Type B pancreatic cell (in vitro differentiated cells): Measurements from ENCODE around the gene DNPEP. TPM values are rescaled to one million over a fixed set of nuclear protein-coding genes. Genes with fewer than 3 reads are reported as not detected.

Experiments
- DNase-seq: peaks from one replicate; pipeline ENCODE4 v3.0.0; 2021; ENCODE audit warnings: mixed read lengths; ENCODE audit not compliant: unreplicated experiment; ENCODE audit errors: extremely low spot score
- H3K27ac Mint-ChIP-seq: 2 replicates; pipeline ENCODE4 v1.8.0; 2021; ENCODE audit warnings: mild to moderate bottlenecking, mixed read lengths
- H3K27me3 Mint-ChIP-seq: 2 replicates; pipeline ENCODE4 v1.8.0; 2021; ENCODE audit warnings: mixed read lengths
- H3K36me3 Mint-ChIP-seq: 2 replicates; pipeline ENCODE4 v1.8.0; 2021; ENCODE audit warnings: mixed read lengths
- H3K4me1 Mint-ChIP-seq: one replicate; pipeline ENCODE4 v1.8.0; 2021; ENCODE audit warnings: mixed read lengths; ENCODE audit not compliant: unreplicated experiment
- H3K4me3 Mint-ChIP-seq: 2 replicates; pipeline ENCODE4 v1.8.0; 2021; ENCODE audit warnings: mild to moderate bottlenecking, mixed read lengths
- H3K9me3 Mint-ChIP-seq: 2 replicates; pipeline ENCODE4 v1.8.0; 2021; ENCODE audit warnings: mixed read lengths
- total RNA-seq: library from RNA; stranded (reverse); gene quantifications from 2 replicates; pipeline ENCODE4 v1.2.1, GENCODE V29; 2021; ENCODE audit warnings: low replicate concordance
- TF ChIP-seq, protein P1 (sequence below): fragments of 200-600 bp; sonication (generic); conservative IDR thresholded peaks from 2 replicates; pipeline ENCODE4 v1.5.0; 2021; ENCODE audit warnings: antibody characterized with exemption, mild to moderate bottlenecking

The DNPEP gene
- total RNA-seq, 1 donor from 2014 or later, result 54.1 TPM

DNA sequence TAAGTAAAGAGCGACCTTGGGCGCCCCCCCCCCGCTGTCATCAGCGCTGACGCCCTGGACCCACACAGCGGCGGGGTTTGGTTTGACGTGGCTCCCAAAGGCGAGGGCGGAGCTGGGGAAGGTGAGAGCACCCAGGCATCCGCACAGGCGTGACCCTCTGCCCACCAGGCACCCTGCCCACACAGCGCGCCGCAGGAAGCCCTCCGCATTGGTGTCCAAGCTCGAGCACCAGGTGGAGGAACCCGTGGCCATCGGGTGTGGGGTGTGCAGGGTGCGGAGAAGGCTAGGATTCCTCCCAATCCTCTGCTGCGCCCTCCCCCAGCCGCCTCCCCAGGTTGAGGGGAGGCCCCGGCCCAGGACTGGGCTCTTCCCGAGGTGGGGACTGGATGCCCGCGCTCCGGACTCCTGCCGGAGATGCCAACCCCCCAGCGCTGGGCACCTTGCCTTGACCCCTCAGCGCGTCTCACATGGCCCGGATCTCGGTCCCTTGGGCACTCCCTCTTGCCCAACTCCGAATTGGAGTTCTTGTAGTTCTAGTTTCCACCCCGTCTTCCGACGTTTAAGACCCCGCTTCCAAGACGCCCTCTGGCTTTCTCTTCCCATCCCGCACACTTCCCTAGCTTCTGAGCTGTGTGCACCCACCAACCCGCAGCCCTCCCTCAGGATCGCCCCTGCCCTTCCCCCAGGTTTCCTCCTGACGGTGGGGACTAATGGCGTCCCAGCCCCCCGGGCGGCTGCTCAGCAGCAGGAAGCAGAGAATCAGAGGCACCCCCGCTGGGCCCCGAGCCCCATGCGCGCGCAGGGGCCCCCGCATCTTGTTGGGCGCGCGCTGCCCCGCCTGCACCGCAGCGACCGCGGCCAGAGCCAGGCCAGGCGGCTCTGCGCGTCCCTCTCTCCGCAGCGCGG is 29.3 kb downstream of the DNPEP start:
- H3K4me3 Mint-ChIP-seq, result peak overlapping the region; percentile 51
- H3K36me3 Mint-ChIP-seq, result peaks cover 7% of the 10 kb centered on the region
- no peak for DNase-seq
- no peaks in the 10 kb centered on the region for H3K9me3 Mint-ChIP-seq
- no peaks in the 10 kb centered on the region for H3K4me1 Mint-ChIP-seq
- no peak overlapping the region for H3K27ac Mint-ChIP-seq
- TF ChIP-seq, protein P1, sequence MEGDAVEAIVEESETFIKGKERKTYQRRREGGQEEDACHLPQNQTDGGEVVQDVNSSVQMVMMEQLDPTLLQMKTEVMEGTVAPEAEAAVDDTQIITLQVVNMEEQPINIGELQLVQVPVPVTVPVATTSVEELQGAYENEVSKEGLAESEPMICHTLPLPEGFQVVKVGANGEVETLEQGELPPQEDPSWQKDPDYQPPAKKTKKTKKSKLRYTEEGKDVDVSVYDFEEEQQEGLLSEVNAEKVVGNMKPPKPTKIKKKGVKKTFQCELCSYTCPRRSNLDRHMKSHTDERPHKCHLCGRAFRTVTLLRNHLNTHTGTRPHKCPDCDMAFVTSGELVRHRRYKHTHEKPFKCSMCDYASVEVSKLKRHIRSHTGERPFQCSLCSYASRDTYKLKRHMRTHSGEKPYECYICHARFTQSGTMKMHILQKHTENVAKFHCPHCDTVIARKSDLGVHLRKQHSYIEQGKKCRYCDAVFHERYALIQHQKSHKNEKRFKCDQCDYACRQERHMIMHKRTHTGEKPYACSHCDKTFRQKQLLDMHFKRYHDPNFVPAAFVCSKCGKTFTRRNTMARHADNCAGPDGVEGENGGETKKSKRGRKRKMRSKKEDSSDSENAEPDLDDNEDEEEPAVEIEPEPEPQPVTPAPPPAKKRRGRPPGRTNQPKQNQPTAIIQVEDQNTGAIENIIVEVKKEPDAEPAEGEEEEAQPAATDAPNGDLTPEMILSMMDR, result no peak
- peaks cover 87% of the 10 kb centered on the region for H3K27me3 Mint-ChIP-seq

DNA sequence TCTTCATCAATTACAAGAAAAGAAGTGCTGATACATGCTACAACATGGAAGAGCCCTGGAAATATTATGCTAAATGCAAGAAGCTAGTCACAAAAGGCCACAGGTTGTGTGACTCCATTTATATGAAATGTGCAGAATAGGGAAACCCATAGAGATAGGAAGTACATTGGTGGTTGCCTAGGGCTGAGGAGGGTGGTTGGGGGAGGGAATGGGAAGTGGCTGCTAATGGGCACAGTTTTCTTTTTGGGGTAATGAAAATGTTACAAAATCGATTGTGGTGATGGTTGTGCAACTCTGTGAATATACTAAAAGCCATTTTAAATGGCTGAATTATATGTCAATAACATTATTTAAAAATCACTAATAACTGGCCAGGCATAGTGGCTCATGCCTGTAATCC is 30.9 kb downstream of the DNPEP start:
- peaks cover 84% of the 10 kb centered on the region for H3K27me3 Mint-ChIP-seq
- no peak overlapping the region for H3K4me3 Mint-ChIP-seq
- TF ChIP-seq, protein P1, result no peak
- H3K4me1 Mint-ChIP-seq, result no peaks in the 10 kb centered on the region
- no peak overlapping the region for H3K27ac Mint-ChIP-seq
- H3K9me3 Mint-ChIP-seq, result no peaks in the 10 kb centered on the region
- DNase-seq, result no peak
- peaks cover 3% of the 10 kb centered on the region for H3K36me3 Mint-ChIP-seq

DNA sequence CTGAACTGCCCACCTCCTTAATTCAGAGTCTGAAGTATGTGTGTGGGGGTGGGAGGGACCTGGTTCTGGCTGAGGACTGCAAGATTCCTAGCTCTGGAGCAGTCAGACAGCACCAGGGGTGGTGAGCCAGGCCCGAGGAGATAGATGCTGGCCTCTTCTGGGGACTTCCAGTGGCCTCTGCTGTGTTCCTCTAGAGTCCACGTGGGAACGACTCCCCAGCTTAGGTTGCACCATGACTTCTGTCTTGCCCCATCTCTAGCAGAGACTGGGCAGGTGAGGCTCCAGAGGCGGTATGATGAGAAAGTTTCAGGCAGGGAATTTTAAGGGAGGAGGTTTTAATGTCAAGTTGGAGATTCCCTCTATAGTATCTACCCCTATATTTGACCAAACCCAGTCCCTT is 33.1 kb downstream of the DNPEP start:
- H3K27ac Mint-ChIP-seq, result no peak overlapping the region
- H3K4me3 Mint-ChIP-seq, result no peak overlapping the region
- H3K27me3 Mint-ChIP-seq, result peaks cover 83% of the 10 kb centered on the region
- TF ChIP-seq, protein P1, result no peak
- peaks cover 3% of the 10 kb centered on the region for H3K36me3 Mint-ChIP-seq
- peaks cover 10% of the 10 kb centered on the region for H3K4me1 Mint-ChIP-seq
- no peak for DNase-seq
- H3K9me3 Mint-ChIP-seq, result no peaks in the 10 kb centered on the region

DNA sequence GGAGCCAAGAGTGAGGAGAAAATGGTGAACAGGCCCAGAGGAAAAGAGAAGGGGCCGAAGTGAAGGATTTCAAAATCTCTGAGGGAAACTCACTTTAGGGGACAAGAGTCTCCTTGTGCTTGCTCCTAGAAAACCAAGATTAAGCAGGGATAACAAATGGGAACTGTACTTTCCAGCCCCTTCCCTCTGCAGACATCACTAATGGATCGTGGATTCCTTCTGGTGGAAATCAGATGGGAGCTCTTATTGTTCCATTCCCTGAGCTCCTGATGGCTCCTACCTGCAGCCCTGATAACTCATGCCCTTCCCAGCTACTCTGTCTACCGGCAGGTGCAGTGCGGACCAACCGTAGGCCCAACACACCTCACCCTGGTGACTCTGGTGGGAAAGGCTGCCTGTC is 34.6 kb downstream of the DNPEP start:
- Mint-ChIP-seq H3K27ac (no peak overlapping the region), H3K4me3 (no peak overlapping the region), H3K4me1 (peaks cover 10% of the 10 kb centered on the region), H3K9me3 (no peaks in the 10 kb centered on the region), H3K27me3 (peaks cover 81% of the 10 kb centered on the region), H3K36me3 (peaks cover 3% of the 10 kb centered on the region)
- no peak for DNase-seq
- TF ChIP-seq, protein P1, result no peak

DNA sequence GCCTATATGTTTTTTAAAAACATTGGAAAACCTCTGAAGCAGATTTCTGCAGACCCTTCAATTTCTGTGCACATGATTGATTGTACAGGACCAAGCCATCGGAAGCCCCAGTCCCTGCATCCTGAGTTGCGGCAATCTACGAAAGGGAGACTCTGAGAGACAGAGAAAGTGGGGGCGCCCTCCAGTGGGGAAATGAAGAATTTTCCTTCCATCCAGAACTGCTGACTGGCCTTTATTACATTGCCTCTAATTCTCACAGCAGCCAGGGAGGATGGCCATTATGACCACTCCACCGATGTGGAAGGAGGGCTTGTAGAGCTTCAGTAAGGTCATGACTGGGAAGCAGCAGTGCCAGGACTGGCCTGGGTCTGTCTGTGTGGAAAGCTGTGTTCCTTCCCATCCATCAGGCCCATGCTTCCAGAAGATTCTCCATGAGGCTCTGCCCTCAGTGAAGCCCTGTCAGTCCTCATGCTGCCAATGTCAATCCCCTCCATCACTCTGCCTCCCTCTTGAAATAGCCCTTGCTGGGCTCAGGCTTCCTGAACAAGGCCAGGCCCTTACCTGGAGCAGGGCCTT is 35.2 kb downstream of the DNPEP start:
- DNase-seq, result no peak
- Mint-ChIP-seq H3K27me3 (peaks cover 80% of the 10 kb centered on the region), H3K27ac (no peak overlapping the region), H3K4me1 (peaks cover 10% of the 10 kb centered on the region), H3K36me3 (peaks cover 3% of the 10 kb centered on the region), H3K9me3 (no peaks in the 10 kb centered on the region), H3K4me3 (no peak overlapping the region)
- TF ChIP-seq, protein P1, result peak; percentile 80
